ENCODE measurements around the gene SEC22A.
"Not testable (repeated sequence)": the region's sequence is repeated elsewhere in the genome, so short reads cannot be mapped to it uniquely, and the experiment has no call there.

The SEC22A gene

GRCh38 chr3:123201223-123201556 lies 553 bp upstream of the SEC22A start:
- H2AFZ ChIP-seq (ENCODE audit: low read length) = peak overlapping the region; percentile 88
- H3F3A ChIP-seq (ENCODE audit: low read depth) = no peaks in the 10 kb centered on the region
- peak overlapping the region; percentile 69 for H3K9ac ChIP-seq (ENCODE audit: low read depth, low read length, poor library complexity, severe bottlenecking)
- TF ChIP-seq EZH2phosphoT487 (IDR thresholded peaks at IDR 0.05; ENCODE audit: borderline replicate concordance) (no peak), CTCF (conservative IDR thresholded peaks at IDR 0.05; ENCODE audit: low read length) (no peak)
- H3K79me2 ChIP-seq (ENCODE audit: insufficient read depth, low read length) = peaks cover 40% of the 10 kb centered on the region
- no peaks in the 10 kb centered on the region for H3K27me3 ChIP-seq (ENCODE audit: insufficient read depth, low read length, poor library complexity, severe bottlenecking)
- no peaks in the 10 kb centered on the region for H3K9me2 ChIP-seq (replicated peaks; ENCODE audit: low read depth, low read length)
- H3K4me3 ChIP-seq (ENCODE audit: low read length, poor library complexity, severe bottlenecking) = peak overlapping the region; percentile 94
- H3K36me3 ChIP-seq (ENCODE audit: insufficient read depth, low read length) = no peaks in the 10 kb centered on the region
- H3K4me2 ChIP-seq (ENCODE audit: low read depth, low read length, poor library complexity, severe bottlenecking) = peak overlapping the region; percentile 84
- H4K20me1 ChIP-seq (ENCODE audit: insufficient read depth, low read length, poor library complexity, severe bottlenecking) = peaks cover 16% of the 10 kb centered on the region
- H3K4me1 ChIP-seq (ENCODE audit: insufficient read depth, low read length, poor library complexity, severe bottlenecking) = peaks cover 22% of the 10 kb centered on the region
- H3K9me3 ChIP-seq (ENCODE audit: insufficient read depth, low read depth, low read length) = no peaks in the 10 kb centered on the region

GRCh38 chr3:123202451-123202850 lies 708 bp downstream of the SEC22A start:
- Histone ChIP-seq H2AFZ (ENCODE audit: low read length) (peak overlapping the region; percentile 98), H3K4me2 (ENCODE audit: low read depth, low read length, poor library complexity, severe bottlenecking) (peak overlapping the region; percentile 87), H3K9me3 (ENCODE audit: insufficient read depth, low read depth, low read length) (no peaks in the 10 kb centered on the region), H3K79me2 (ENCODE audit: insufficient read depth, low read length) (peaks cover 40% of the 10 kb centered on the region), H3K9ac (ENCODE audit: low read depth, low read length, poor library complexity, severe bottlenecking) (peak overlapping the region; percentile 96), H3K36me3 (ENCODE audit: insufficient read depth, low read length) (no peaks in the 10 kb centered on the region), H3K4me1 (ENCODE audit: insufficient read depth, low read length, poor library complexity, severe bottlenecking) (peaks cover 22% of the 10 kb centered on the region), H4K20me1 (ENCODE audit: insufficient read depth, low read length, poor library complexity, severe bottlenecking) (peaks cover 16% of the 10 kb centered on the region), H3K27me3 (ENCODE audit: insufficient read depth, low read length, poor library complexity, severe bottlenecking) (no peaks in the 10 kb centered on the region), H3K9me2 (replicated peaks; ENCODE audit: low read depth, low read length) (no peaks in the 10 kb centered on the region), H3K4me3 (ENCODE audit: low read length, poor library complexity, severe bottlenecking) (peak overlapping the region; percentile 94), H3F3A (ENCODE audit: low read depth) (no peaks in the 10 kb centered on the region)
- TF ChIP-seq EZH2phosphoT487 (IDR thresholded peaks at IDR 0.05; ENCODE audit: borderline replicate concordance) = no peak
- TF ChIP-seq CTCF (conservative IDR thresholded peaks at IDR 0.05; ENCODE audit: low read length) = 0 out of 2 replicates have a peak, but pooled peaks have one; percentile 12

- Histone ChIP-seq H3K9me3 (ENCODE audit: insufficient read depth, low read depth, low read length) (no peaks in the 10 kb centered on the region), H2AFZ (ENCODE audit: low read length) (no peak overlapping the region), H3K27me3 (ENCODE audit: insufficient read depth, low read length, poor library complexity, severe bottlenecking) (no peaks in the 10 kb centered on the region), H3K4me1 (ENCODE audit: insufficient read depth, low read length, poor library complexity, severe bottlenecking) (no peaks in the 10 kb centered on the region), H4K20me1 (ENCODE audit: insufficient read depth, low read length, poor library complexity, severe bottlenecking) (no peaks in the 10 kb centered on the region), H3K79me2 (ENCODE audit: insufficient read depth, low read length) (0 out of 2 replicates have a peak, but pooled peaks cover 7% of the 10 kb centered on the region), H3F3A (ENCODE audit: low read depth) (no peaks in the 10 kb centered on the region), H3K9ac (ENCODE audit: low read depth, low read length, poor library complexity, severe bottlenecking) (no peak overlapping the region), H3K4me2 (ENCODE audit: low read depth, low read length, poor library complexity, severe bottlenecking) (no peak overlapping the region), H3K36me3 (ENCODE audit: insufficient read depth, low read length) (no peaks in the 10 kb centered on the region), H3K4me3 (ENCODE audit: low read length, poor library complexity, severe bottlenecking) (no peak overlapping the region), H3K9me2 (replicated peaks; ENCODE audit: low read depth, low read length) (no peaks in the 10 kb centered on the region)
- TF ChIP-seq EZH2phosphoT487 (IDR thresholded peaks at IDR 0.05; ENCODE audit: borderline replicate concordance) (no peak), CTCF (conservative IDR thresholded peaks at IDR 0.05; ENCODE audit: low read length) (no peak)
Measured at GRCh38 chr3:123218990-123219389, 17.2 kb downstream of the SEC22A start.

- H3K9ac ChIP-seq (ENCODE audit: low read depth, low read length, poor library complexity, severe bottlenecking); H3K9me2 ChIP-seq (replicated peaks; ENCODE audit: low read depth, low read length); H3K4me1 ChIP-seq (ENCODE audit: insufficient read depth, low read length, poor library complexity, severe bottlenecking); H2AFZ ChIP-seq (ENCODE audit: low read length); H3K9me3 ChIP-seq (ENCODE audit: insufficient read depth, low read depth, low read length); H3K4me3 ChIP-seq (ENCODE audit: low read length, poor library complexity, severe bottlenecking); H3K79me2 ChIP-seq (ENCODE audit: insufficient read depth, low read length); H4K20me1 ChIP-seq (ENCODE audit: insufficient read depth, low read length, poor library complexity, severe bottlenecking); H3K27me3 ChIP-seq (ENCODE audit: insufficient read depth, low read length, poor library complexity, severe bottlenecking); H3F3A ChIP-seq (ENCODE audit: low read depth); H3K36me3 ChIP-seq (ENCODE audit: insufficient read depth, low read length); H3K4me2 ChIP-seq (ENCODE audit: low read depth, low read length, poor library complexity, severe bottlenecking): not testable (repeated sequence)
Measured at GRCh38 chr3:123221369-123221768, 19.6 kb downstream of the SEC22A start.
